ENCODE measurements around the gene MVB12B.

The MVB12B gene

GRCh38 chr9:126376311-126377175, 49.9 kb downstream of the MVB12B start:
- H3K27me3 Mint-ChIP-seq, result peaks cover 36% of the 10 kb centered on the region
- no peaks in the 10 kb centered on the region for H3K36me3 Mint-ChIP-seq
- ATAC-seq, result no peak
- H3K4me1 Mint-ChIP-seq, result peaks cover 13% of the 10 kb centered on the region
- no peak overlapping the region for H3K4me3 Mint-ChIP-seq
- H3K9me3 Mint-ChIP-seq, result no peaks in the 10 kb centered on the region
- H3K27ac Mint-ChIP-seq, result no peak overlapping the region

- H3K27ac Mint-ChIP-seq, result no peak overlapping the region
- no peak for ATAC-seq
- H3K4me1 Mint-ChIP-seq, result peaks cover 13% of the 10 kb centered on the region
- no peaks in the 10 kb centered on the region for H3K36me3 Mint-ChIP-seq
- no peaks in the 10 kb centered on the region for H3K9me3 Mint-ChIP-seq
- H3K27me3 Mint-ChIP-seq, result peaks cover 33% of the 10 kb centered on the region
- H3K4me3 Mint-ChIP-seq, result no peak overlapping the region
Observed at GRCh38 chr9:126377176-126377509, 50.5 kb downstream of the MVB12B start.

GRCh38 chr9:126377536-126377935, 50.9 kb downstream of the MVB12B start:
- no peaks in the 10 kb centered on the region for H3K9me3 Mint-ChIP-seq

GRCh38 chr9:126378761-126379160, 52.1 kb downstream of the MVB12B start:
- Mint-ChIP-seq H3K36me3 (no peaks in the 10 kb centered on the region), H3K27ac (no peak overlapping the region), H3K4me1 (peaks cover 13% of the 10 kb centered on the region), H3K4me3 (no peak overlapping the region), H3K9me3 (no peaks in the 10 kb centered on the region), H3K27me3 (peaks cover 24% of the 10 kb centered on the region)
- no peak for ATAC-seq

More at GRCh38 chr9:126377536-126377935, 50.9 kb downstream of the MVB12B start:
- no peak overlapping the region for H3K27ac Mint-ChIP-seq
- peaks cover 13% of the 10 kb centered on the region for H3K4me1 Mint-ChIP-seq
- no peaks in the 10 kb centered on the region for H3K36me3 Mint-ChIP-seq
- H3K4me3 Mint-ChIP-seq, result no peak overlapping the region
- peaks cover 29% of the 10 kb centered on the region for H3K27me3 Mint-ChIP-seq
- no peak for ATAC-seq

- no peak overlapping the region for H3K4me3 Mint-ChIP-seq
- H3K27ac Mint-ChIP-seq, result no peak overlapping the region
Observed at GRCh38 chr9:126379661-126380360, 53.2 kb downstream of the MVB12B start.

GRCh38 chr9:126380447-126380846, 53.8 kb downstream of the MVB12B start:
- no peak for ATAC-seq
- Mint-ChIP-seq H3K4me3 (no peak overlapping the region), H3K4me1 (peaks cover 9% of the 10 kb centered on the region), H3K36me3 (no peaks in the 10 kb centered on the region), H3K27ac (no peak overlapping the region), H3K9me3 (no peaks in the 10 kb centered on the region), H3K27me3 (peaks cover 19% of the 10 kb centered on the region)

More at GRCh38 chr9:126379661-126380360, 53.2 kb downstream of the MVB12B start:
- ATAC-seq, result no peak
- no peaks in the 10 kb centered on the region for H3K9me3 Mint-ChIP-seq
- peaks cover 24% of the 10 kb centered on the region for H3K27me3 Mint-ChIP-seq
- H3K4me1 Mint-ChIP-seq, result peaks cover 13% of the 10 kb centered on the region
- H3K36me3 Mint-ChIP-seq, result no peaks in the 10 kb centered on the region

GRCh38 chr9:126381195-126381594, 54.6 kb downstream of the MVB12B start:
- no peaks in the 10 kb centered on the region for H3K9me3 Mint-ChIP-seq

GRCh38 chr9:126383406-126384046, 56.9 kb downstream of the MVB12B start:
- Mint-ChIP-seq H3K36me3 (no peaks in the 10 kb centered on the region), H3K27me3 (no peaks in the 10 kb centered on the region), H3K4me1 (no peaks in the 10 kb centered on the region), H3K4me3 (no peak overlapping the region), H3K9me3 (no peaks in the 10 kb centered on the region), H3K27ac (no peak overlapping the region)
- no peak for ATAC-seq

More at GRCh38 chr9:126381195-126381594, 54.6 kb downstream of the MVB12B start:
- H3K27ac Mint-ChIP-seq, result no peak overlapping the region
- H3K36me3 Mint-ChIP-seq, result no peaks in the 10 kb centered on the region
- H3K4me1 Mint-ChIP-seq, result peaks cover 2% of the 10 kb centered on the region
- no peak overlapping the region for H3K4me3 Mint-ChIP-seq
- no peak for ATAC-seq
- peaks cover 12% of the 10 kb centered on the region for H3K27me3 Mint-ChIP-seq

- no peak for ATAC-seq
- Mint-ChIP-seq H3K4me3 (no peak overlapping the region), H3K36me3 (no peaks in the 10 kb centered on the region), H3K4me1 (peaks cover 5% of the 10 kb centered on the region), H3K9me3 (no peaks in the 10 kb centered on the region), H3K27ac (no peak overlapping the region), H3K27me3 (no peaks in the 10 kb centered on the region)
Observed at GRCh38 chr9:126384926-126385325, 58.3 kb downstream of the MVB12B start.

GRCh38 chr9:126386088-126386487, 59.5 kb downstream of the MVB12B start:
- H3K4me1 Mint-ChIP-seq, result peaks cover 9% of the 10 kb centered on the region
- H3K9me3 Mint-ChIP-seq, result no peaks in the 10 kb centered on the region
- H3K4me3 Mint-ChIP-seq, result no peak overlapping the region
- H3K36me3 Mint-ChIP-seq, result no peaks in the 10 kb centered on the region
- no peak for ATAC-seq
- H3K27me3 Mint-ChIP-seq, result peaks cover 1% of the 10 kb centered on the region
- no peak overlapping the region for H3K27ac Mint-ChIP-seq

GRCh38 chr9:126386776-126387175, 60.1 kb downstream of the MVB12B start:
- H3K9me3 Mint-ChIP-seq, result no peaks in the 10 kb centered on the region
- peaks cover 7% of the 10 kb centered on the region for H3K27me3 Mint-ChIP-seq
- H3K36me3 Mint-ChIP-seq, result no peaks in the 10 kb centered on the region
- H3K27ac Mint-ChIP-seq, result no peak overlapping the region
- ATAC-seq, result no peak
- H3K4me1 Mint-ChIP-seq, result peaks cover 9% of the 10 kb centered on the region
- H3K4me3 Mint-ChIP-seq, result no peak overlapping the region

GRCh38 chr9:126388964-126389708, 62.5 kb downstream of the MVB12B start:
- no peak overlapping the region for H3K27ac Mint-ChIP-seq
- H3K27me3 Mint-ChIP-seq, result peaks cover 7% of the 10 kb centered on the region
- H3K4me1 Mint-ChIP-seq, result peaks cover 9% of the 10 kb centered on the region
- peaks cover 8% of the 10 kb centered on the region for H3K36me3 Mint-ChIP-seq
- no peak overlapping the region for H3K4me3 Mint-ChIP-seq
- no peak for ATAC-seq
- no peaks in the 10 kb centered on the region for H3K9me3 Mint-ChIP-seq

GRCh38 chr9:126389992-126390391, 63.4 kb downstream of the MVB12B start:
- H3K4me1 Mint-ChIP-seq, result peaks cover 9% of the 10 kb centered on the region

GRCh38 chr9:126390923-126391322, 64.3 kb downstream of the MVB12B start:
- H3K4me3 Mint-ChIP-seq, result no peak overlapping the region
- H3K27ac Mint-ChIP-seq, result no peak overlapping the region
- peaks cover 8% of the 10 kb centered on the region for H3K36me3 Mint-ChIP-seq
- H3K27me3 Mint-ChIP-seq, result peaks cover 7% of the 10 kb centered on the region
- no peak for ATAC-seq
- peaks cover 9% of the 10 kb centered on the region for H3K4me1 Mint-ChIP-seq
- H3K9me3 Mint-ChIP-seq, result no peaks in the 10 kb centered on the region

More at GRCh38 chr9:126389992-126390391, 63.4 kb downstream of the MVB12B start:
- H3K27me3 Mint-ChIP-seq, result peaks cover 7% of the 10 kb centered on the region
- peak; percentile 69 for ATAC-seq
- H3K9me3 Mint-ChIP-seq, result no peaks in the 10 kb centered on the region
- peaks cover 8% of the 10 kb centered on the region for H3K36me3 Mint-ChIP-seq
- H3K4me3 Mint-ChIP-seq, result no peak overlapping the region
- no peak overlapping the region for H3K27ac Mint-ChIP-seq
